HUES64 (cell line): ENCODE data around the gene HS3ST3A1.

Experiments
- H3K27ac ChIP-seq: 2 replicates; pipeline ENCODE4 v1.7.0; 2013; ENCODE audit warnings: low read depth, low read length, inconsistent platforms
- H3K27me3 ChIP-seq: 2 replicates; pipeline ENCODE4 v1.6.1; 2013; ENCODE audit warnings: mild to moderate bottlenecking, low read length; ENCODE audit not compliant: insufficient read depth
- H3K36me3 ChIP-seq: 2 replicates; pipeline ENCODE4 v1.6.1; 2013; ENCODE audit warnings: mild to moderate bottlenecking, low read length; ENCODE audit not compliant: insufficient read depth
- H3K4me1 ChIP-seq: 2 replicates; pipeline ENCODE4 v1.6.1; 2013; ENCODE audit warnings: mild to moderate bottlenecking, low read length, moderate library complexity; ENCODE audit not compliant: insufficient read depth
- H3K4me3 ChIP-seq: 2 replicates; pipeline ENCODE4 v1.5.1; 2013; ENCODE audit warnings: mild to moderate bottlenecking, low read length, moderate library complexity
- H3K9ac ChIP-seq: 2 replicates; pipeline ENCODE4 v1.6.1; 2013; ENCODE audit warnings: mild to moderate bottlenecking, low read depth, low read length
- H3K9me3 ChIP-seq: 2 replicates; pipeline ENCODE4 v1.6.1; 2013; ENCODE audit warnings: low read depth, low read length; ENCODE audit not compliant: insufficient read depth
- WGBS: fragments of 150-250, 120-280 bp; methylation state at CpG from one replicate; pipeline ENCODE4 v1.1.7; 2013; ENCODE audit warnings: missing lambda C conversion rate; 5-methylcytosine and 5-hydroxymethylcytosine counted together

The HS3ST3A1 gene

DNA sequence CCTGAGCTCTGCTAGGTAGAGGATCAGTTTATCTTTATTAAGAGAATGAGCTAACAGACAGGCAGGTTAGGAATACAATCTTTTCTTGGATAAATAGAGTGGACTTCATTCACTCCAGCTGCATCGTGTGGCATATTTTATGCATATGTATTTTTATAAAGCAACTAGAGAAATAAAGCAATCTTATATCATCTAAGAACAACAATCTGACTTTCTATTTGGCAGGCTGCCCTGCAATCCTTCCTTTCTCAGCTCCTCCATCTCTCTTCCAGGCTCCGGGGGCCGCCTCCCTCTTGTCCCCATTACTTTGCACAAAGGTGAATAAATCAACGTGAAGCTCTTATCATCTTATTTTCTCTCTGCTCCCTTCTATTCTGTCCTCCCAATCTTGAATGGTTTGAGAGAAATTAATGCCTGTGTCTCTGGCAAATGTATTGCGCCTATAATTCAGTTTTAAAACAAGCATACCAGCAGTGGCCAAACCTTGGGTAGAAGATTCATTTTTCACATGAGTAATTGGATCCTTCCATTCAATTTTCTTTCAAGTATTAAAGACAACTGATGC lies 64.5 kb downstream of the HS3ST3A1 start:
- no peak overlapping the region for H3K27ac ChIP-seq
- H3K4me1 ChIP-seq = no peaks in the 10 kb centered on the region
- WGBS = 71% methylated on average over 5 of the region's 5 CpGs
- H3K9me3 ChIP-seq = peaks cover 6% of the 10 kb centered on the region; the same call in 1 of the 2 replicates
- no peaks in the 10 kb centered on the region for H3K36me3 ChIP-seq
- H3K4me3 ChIP-seq = no peak overlapping the region
- no peaks in the 10 kb centered on the region for H3K27me3 ChIP-seq
- H3K9ac ChIP-seq = no peak overlapping the region

DNA sequence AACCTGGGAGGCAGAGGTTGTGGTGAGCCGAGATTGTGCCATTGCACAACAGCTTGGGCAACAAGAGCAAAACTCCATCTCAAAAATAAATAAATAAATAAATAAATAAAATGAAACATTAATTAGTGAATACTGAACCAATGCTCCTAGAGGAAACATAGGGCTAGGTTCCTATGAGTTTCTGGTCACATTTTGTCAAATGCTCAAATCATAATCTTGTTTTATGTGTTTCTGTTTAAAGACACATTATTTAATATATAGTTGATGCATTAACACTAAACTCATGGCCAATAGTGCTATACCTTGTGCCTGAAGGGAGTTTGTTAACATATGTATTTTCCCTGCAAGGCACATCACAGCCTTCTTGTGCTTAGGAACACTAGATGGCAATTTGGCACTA lies 66.8 kb downstream of the HS3ST3A1 start:
- H3K9ac ChIP-seq = no peak overlapping the region
- H3K9me3 ChIP-seq = peaks cover 6% of the 10 kb centered on the region; the same call in 1 of the 2 replicates
- H3K27ac ChIP-seq = no peak overlapping the region
- H3K4me3 ChIP-seq = no peak overlapping the region
- WGBS = no CpG with 5 or more reads among the region's 1 CpG
- H3K36me3 ChIP-seq = no peaks in the 10 kb centered on the region
- peaks cover 11% of the 10 kb centered on the region for H3K4me1 ChIP-seq
- H3K27me3 ChIP-seq = no peaks in the 10 kb centered on the region

DNA sequence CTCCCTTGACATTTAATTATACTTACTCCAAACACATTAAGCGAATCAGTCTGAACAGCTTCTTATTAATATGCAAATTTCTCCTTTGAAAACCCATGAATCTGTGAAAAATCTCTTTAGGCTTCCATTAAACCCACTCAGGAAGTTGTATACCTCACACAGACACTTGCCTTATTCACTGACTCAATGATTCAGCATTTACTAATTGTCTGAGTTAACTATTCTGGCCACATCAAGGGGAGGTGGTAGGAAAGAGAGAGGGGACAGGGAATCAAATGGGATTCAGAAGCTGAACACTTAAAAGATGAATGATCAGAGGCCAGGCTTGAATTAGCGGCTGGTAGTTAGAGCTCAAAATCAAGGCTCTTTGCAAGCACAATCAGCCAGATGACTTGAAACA lies 70.0 kb downstream of the HS3ST3A1 start:
- WGBS = 46% methylated on average over 2 of the region's 2 CpGs
- no peak overlapping the region for H3K9ac ChIP-seq
- no peaks in the 10 kb centered on the region for H3K36me3 ChIP-seq
- no peak overlapping the region for H3K4me3 ChIP-seq
- H3K4me1 ChIP-seq = peaks cover 23% of the 10 kb centered on the region
- no peaks in the 10 kb centered on the region for H3K9me3 ChIP-seq
- H3K27ac ChIP-seq = no peak overlapping the region
- H3K27me3 ChIP-seq = no peaks in the 10 kb centered on the region

DNA sequence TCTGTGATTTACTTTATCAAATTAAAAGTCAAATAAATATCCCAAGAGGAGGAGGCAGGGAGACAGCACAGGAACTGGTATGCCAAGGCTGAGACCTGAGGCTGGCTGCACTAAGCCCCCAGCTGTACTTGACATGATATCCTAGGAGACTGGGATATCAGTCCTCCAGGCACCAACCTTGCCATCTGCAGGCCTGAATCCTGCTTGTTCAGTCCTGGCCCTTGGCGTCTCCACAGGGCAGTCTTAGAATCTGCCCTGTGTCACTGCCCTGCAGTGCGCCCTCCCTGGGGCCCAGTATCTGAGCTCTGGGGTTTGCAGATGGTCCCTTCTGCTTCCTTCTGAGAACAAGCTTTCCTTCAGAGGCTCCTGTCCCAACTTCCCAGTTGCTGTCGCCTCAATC lies 75.9 kb downstream of the HS3ST3A1 start:
- no peaks in the 10 kb centered on the region for H3K27me3 ChIP-seq
- 94% methylated on average over 3 of the region's 3 CpGs for WGBS
- H3K9me3 ChIP-seq = no peaks in the 10 kb centered on the region

DNA sequence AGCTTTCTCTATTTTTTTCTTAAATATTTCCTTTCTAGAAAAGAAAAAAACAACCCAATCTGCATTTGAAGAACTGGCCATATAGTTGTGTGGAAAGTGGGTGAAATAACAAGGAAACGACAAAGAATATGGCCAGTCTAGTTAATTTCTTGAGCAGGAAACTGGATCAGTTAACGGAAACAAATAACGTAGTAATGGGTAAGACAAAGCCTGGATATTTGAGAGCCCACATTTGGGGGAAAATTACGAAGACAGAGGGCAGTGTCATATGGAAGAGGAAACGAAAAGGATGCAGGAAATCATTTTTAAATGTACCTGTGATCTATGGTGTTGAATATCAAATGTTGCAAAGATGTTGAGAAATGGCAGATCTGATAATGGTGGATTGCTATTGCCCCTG lies 78.6 kb downstream of the HS3ST3A1 start:
- H3K4me3 ChIP-seq = no peak overlapping the region
- H3K27ac ChIP-seq = no peak overlapping the region
- H3K9ac ChIP-seq = no peak overlapping the region
- H3K36me3 ChIP-seq = no peaks in the 10 kb centered on the region
- 94% methylated on average over 5 of the region's 5 CpGs for WGBS
- no peaks in the 10 kb centered on the region for H3K27me3 ChIP-seq
- peaks cover 7% of the 10 kb centered on the region; the same call in 1 of the 2 replicates for H3K4me1 ChIP-seq
- H3K9me3 ChIP-seq = no peaks in the 10 kb centered on the region

More for the DNA sequence above, 75.9 kb downstream of the HS3ST3A1 start:
- H3K4me1 ChIP-seq = peaks cover 13% of the 10 kb centered on the region; the same call in 1 of the 2 replicates
- no peak overlapping the region for H3K4me3 ChIP-seq
- H3K36me3 ChIP-seq = no peaks in the 10 kb centered on the region
- no peak overlapping the region for H3K27ac ChIP-seq
- no peak overlapping the region for H3K9ac ChIP-seq

DNA sequence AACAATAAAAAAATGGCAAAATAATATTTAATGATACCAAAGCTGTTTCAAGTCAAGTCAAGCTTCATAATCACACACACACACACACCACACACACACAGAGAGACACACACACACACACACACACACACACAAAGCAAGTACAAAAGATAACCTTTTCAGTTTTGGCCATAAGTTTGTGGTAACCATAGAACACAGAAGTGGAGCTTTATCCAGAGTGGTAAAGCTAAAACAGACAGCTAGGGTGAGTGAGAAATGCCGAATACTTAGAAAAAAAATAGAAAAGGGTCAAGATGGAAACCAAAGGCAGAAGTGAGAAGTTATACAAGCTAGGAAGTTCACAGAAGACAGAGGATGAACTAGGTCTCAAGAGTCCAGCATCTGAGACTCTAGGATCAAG lies 79.0 kb downstream of the HS3ST3A1 start:
- Histone ChIP-seq H3K27me3 (no peaks in the 10 kb centered on the region), H3K27ac (no peak overlapping the region), H3K9ac (no peak overlapping the region), H3K36me3 (no peaks in the 10 kb centered on the region), H3K4me3 (no peak overlapping the region), H3K4me1 (peaks cover 7% of the 10 kb centered on the region; the same call in 1 of the 2 replicates), H3K9me3 (no peaks in the 10 kb centered on the region)
- 91% methylated on average over 1 of the region's 1 CpG for WGBS

DNA sequence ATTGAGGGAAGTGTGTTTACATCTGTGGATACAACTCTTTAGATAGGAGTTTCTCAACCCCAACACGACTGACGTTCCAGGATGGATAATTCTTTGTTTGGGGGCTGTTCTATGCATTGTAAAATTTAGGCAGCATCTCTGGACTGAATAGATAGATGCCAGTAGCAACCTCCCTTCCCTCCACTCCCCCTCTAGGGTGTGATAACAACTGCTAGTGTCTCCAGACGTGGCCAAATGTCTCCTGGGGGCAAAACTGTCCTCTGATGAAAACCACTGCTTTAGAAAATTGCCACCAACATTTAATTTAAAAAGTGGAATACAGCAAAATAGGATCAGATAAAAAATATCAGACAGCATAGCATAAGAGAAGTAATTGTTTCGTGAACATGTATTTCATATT lies 79.9 kb downstream of the HS3ST3A1 start:
- no peaks in the 10 kb centered on the region for H3K27me3 ChIP-seq
- WGBS = 91% methylated on average over 4 of the region's 4 CpGs

DNA sequence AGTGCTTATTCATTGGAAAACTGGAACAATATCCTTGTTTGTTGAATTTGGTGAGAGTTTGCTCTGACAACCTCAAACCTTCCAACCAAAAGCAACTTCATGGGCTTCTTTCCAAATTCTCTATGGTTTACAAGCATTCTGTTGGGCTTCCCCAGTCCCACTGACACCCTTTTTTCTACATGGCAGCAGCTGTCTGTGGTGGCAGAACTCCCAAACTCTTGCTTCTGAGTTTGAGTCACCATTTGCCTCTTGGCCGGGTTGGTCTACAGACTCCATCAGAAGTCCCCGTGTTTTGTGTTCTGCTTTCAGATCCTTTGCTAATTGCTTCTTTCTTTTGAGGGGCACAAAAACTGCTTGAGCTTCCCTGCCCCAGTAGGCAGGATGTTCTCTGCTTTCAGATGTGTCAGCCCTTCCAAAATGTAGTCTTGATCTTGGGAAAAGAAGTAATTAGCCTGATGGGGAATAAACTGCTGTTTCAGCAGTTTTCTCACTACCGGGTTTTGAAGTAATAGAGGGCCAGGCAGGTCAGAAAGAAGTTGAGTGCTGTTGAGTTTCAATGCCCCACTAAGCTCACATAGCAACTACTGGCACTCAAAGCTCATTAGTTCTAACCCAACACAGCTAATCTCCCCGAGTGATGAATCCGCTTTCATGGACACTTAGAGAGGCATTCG lies 80.7 kb downstream of the HS3ST3A1 start:
- H3K9me3 ChIP-seq = no peaks in the 10 kb centered on the region
- 96% methylated on average over 6 of the region's 6 CpGs for WGBS
- H3K4me3 ChIP-seq = no peak overlapping the region
- H3K9ac ChIP-seq = no peak overlapping the region
- H3K36me3 ChIP-seq = no peaks in the 10 kb centered on the region
- no peak overlapping the region for H3K27ac ChIP-seq
- H3K4me1 ChIP-seq = no peaks in the 10 kb centered on the region
- H3K27me3 ChIP-seq = no peaks in the 10 kb centered on the region

More for the DNA sequence above, 79.9 kb downstream of the HS3ST3A1 start:
- H3K9me3 ChIP-seq = no peaks in the 10 kb centered on the region
- no peaks in the 10 kb centered on the region for H3K36me3 ChIP-seq
- no peak overlapping the region for H3K9ac ChIP-seq
- H3K27ac ChIP-seq = no peak overlapping the region
- no peaks in the 10 kb centered on the region for H3K4me1 ChIP-seq
- H3K4me3 ChIP-seq = no peak overlapping the region

DNA sequence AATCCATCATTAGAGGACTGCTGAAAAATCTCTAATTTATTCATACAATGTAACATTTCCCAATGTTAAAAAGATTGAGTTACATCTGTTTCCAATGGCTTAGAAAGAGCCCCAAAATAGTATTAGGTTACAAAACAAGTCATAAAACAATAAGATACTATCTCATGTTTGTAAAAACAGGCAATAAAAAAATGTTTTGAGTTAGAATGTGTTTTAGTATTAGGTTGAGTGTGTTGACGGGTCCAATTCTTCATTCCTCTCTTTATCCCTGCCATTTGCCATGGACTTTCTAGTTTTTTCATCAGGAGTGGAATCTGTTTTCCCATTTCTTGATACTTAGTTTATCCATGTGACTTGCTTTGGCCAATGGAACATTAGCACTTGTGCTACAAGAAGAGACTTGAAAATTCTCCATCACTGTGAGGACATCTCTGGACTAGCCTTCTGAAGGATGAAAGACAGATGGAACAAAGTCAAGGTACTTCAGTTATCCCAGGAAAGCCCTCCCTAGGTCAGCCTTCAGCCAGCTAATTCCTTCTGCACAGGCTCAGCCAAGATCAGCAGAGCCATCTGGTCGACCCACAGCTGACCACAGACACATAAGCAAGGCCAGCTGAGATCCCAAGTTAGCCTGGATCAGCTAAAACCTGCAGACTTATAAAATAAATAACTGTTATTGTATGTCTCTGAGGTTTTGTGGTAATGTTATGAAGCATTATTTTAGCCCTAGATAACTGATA lies 83.3 kb downstream of the HS3ST3A1 start:
- no peaks in the 10 kb centered on the region for H3K9me3 ChIP-seq
- H3K36me3 ChIP-seq = no peaks in the 10 kb centered on the region
- no peak overlapping the region for H3K27ac ChIP-seq
- WGBS = 93% methylated on average over 2 of the region's 2 CpGs
- H3K4me1 ChIP-seq = no peaks in the 10 kb centered on the region
- H3K4me3 ChIP-seq = no peak overlapping the region
- no peaks in the 10 kb centered on the region for H3K27me3 ChIP-seq
- no peak overlapping the region for H3K9ac ChIP-seq

DNA sequence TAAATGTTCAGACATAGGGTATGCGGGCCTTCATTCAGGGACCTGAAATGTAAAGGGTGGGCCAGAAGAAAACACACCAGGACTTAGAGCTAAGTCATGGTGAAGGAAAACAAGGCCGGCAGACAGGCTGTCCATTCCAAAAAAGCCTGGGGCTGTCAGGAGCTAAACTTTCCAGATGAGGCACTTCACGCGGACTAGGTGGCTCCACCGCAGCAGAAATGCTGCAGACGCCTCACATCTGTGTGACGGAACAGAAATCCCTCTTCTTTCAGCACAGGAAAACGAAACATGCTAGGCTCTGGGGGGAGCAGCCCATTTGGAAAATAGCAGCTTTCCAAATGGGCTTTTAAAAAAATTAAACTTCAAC lies 88.7 kb downstream of the HS3ST3A1 start:
- Histone ChIP-seq H3K27ac (no peak overlapping the region), H3K4me1 (peaks cover 18% of the 10 kb centered on the region), H3K9me3 (no peaks in the 10 kb centered on the region), H3K4me3 (no peak overlapping the region), H3K36me3 (no peaks in the 10 kb centered on the region), H3K27me3 (no peaks in the 10 kb centered on the region), H3K9ac (no peak overlapping the region)
- 73% methylated on average over 8 of the region's 8 CpGs for WGBS

DNA sequence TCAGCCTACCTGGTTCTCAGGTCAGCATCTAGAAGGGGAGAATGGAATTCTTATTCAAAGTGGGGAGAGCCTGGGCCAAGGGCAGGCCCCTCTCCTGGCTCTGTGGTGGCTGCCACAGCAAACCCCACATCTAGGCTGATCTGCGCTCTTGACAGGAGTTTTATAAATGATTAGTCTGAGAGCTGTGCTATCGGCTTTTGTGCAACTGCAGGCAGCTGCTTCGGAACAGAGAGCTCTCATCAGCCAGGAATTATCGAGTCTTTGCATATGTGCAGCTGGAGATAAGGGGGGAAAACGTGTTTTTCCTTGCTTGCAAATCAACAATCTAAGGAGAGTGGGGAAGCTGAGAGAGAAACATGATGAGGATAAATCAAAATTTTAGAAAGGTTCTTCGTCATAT lies 91.7 kb downstream of the HS3ST3A1 start:
- Histone ChIP-seq H3K27me3 (no peaks in the 10 kb centered on the region), H3K4me3 (no peak overlapping the region), H3K9ac (0 out of 2 replicates have a peak overlapping the region, but pooled peaks have one; percentile 28), H3K27ac (no peak overlapping the region), H3K36me3 (no peaks in the 10 kb centered on the region), H3K4me1 (peaks cover 18% of the 10 kb centered on the region), H3K9me3 (no peaks in the 10 kb centered on the region)
- 80% methylated on average over 6 of the region's 6 CpGs for WGBS
